NCI-H748 (cell line): ENCODE results near the gene COPB2.
"Not testable (repeated sequence)": the region's sequence is repeated elsewhere in the genome, so short reads cannot be mapped to it uniquely, and the experiment has no call there.

Experiments
- DNase-seq: peaks from one replicate; lab custom pipeline; 2025; ENCODE audit not compliant: unreplicated experiment; lab: John Stamatoyannopoulos, UW

Gene COPB2

GRCh38 chr3:139389552-139390368 lies at the start of gene COPB2:
Gene COPB2 (minus strand): TSS chr3:139389647. CDS start chr3:139389550, 97 bp downstream.
- peak; percentile 96 for DNase-seq

- no peak for DNase-seq
Measured at GRCh38 chr3:139434764-139435307, 45.4 kb upstream of the COPB2 start.

DNA sequence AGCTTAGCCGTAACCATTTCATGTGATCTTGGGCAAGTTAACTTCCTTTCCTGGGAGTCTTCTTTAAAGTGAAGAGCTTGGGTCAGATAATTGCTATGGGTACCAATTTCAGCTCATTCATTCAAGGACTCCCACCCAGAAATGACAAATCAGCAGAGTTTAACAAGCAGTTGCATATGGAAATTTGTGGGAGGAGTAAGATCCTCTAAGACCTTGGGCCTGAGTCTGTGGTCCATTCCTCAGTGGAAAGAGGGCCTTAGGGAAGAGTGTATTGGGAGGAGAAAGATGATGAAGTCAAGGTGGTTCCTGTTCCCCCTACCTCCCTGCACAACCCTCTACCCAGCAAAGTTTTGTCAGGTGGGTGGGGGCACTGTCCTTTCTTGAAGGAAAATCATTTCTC lies 44.8 kb upstream of the COPB2 start:
- no peak for DNase-seq

DNA sequence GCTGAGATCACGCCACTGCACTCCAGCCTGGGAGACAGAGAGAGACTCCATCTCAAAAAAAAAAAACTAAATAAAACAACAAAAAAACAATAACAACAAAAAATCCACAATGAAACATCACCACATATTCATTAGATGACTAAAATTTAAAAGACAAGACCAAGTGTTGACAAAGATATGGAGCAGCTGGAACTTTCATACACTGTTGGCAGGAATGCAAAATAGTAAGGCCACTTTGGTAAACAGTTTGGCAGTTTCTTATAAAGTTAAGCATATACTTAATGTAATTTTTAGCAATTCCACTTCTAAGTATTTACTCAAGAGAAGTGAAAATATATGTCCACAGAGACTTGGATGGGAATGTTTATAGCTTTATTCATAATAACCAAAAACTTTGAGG lies 43.6 kb upstream of the COPB2 start:
- DNase-seq, result no peak

- DNase-seq, result peak; percentile 51
Measured at GRCh38 chr3:139430493-139430892, 41.0 kb upstream of the COPB2 start.

DNA sequence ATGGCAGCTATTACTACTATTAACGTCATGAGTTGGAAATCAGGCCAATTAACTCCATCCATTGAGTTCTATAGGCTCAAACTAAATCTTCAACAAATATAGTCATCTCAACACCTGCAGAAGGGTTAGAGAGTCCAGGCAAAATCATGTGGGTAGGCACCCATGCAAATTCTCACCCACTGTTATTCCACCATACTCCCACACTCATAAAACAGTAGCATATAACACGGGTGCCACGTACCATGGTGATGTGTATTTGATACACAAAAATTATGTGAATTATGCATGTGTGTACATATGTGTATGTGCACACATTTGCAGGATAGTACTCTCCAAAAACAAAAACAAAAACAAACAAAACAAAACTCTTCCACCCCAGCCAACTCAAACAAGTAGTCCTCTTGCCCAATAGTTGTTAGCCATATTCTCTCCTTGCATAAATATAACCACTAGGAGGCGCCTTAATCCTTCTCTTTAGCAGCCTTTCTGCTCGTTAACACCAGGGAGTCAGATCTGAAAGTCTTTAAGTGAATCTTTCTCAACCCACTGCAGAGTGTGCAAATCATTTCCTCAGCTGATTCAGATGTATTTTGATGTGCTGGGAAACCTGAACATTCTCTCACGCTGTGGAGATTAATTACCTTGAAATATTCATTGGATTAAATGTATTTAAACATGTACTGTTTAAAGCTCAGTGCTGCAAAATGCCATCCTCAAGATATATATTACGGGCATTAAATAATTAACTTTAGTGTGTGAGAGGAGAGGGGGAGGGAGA lies 38.0 kb upstream of the COPB2 start:
- DNase-seq, result peak; percentile 73

GRCh38 chr3:139425745-139426400 lies 36.4 kb upstream of the COPB2 start:
- DNase-seq, result no peak

GRCh38 chr3:139423232-139423631 lies 33.8 kb upstream of the COPB2 start:
- no peak for DNase-seq

DNA sequence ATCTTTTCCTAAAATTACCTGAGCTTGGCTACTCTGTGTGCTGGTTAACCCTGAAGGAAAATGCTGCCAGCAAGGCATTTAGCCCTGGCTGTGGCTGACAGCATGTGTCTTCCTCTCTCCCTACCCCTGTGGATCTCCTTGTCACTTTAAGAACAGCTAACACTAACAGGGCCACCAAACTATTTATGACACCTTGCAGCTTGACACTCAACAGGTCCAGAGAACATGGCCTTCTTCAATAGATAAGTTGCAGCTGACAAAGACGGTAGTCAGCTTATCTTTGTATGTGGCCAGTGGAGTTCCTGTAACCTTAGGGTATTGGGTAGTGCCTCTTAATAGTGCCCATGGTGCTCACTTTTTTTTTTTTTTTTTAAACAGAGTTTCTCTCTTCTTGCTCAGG lies 32.0 kb upstream of the COPB2 start:
- no peak for DNase-seq

GRCh38 chr3:139421040-139421439 lies 31.6 kb upstream of the COPB2 start:
- no peak for DNase-seq

- DNase-seq, result no peak
Measured at GRCh38 chr3:139418144-139418543, 28.7 kb upstream of the COPB2 start.

DNA sequence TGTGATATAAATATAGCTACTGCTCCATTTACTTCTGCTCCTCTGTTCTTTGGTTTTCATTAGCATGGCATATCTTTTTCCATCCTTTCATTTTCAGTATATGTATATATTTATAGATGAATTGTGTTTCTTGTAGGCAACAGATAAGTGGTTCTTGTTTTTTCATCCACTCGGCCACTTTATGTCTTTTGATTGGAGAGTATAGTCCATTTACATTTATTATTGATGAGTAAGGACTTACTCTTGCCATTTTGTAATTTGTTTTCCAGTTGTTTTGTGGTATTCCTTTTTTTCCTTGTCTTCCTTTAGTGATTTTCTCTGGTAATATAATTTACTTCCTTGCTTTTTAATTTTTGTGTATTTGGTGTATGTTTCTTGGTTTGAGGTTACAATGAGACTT lies 26.8 kb upstream of the COPB2 start:
- no peak for DNase-seq

DNA sequence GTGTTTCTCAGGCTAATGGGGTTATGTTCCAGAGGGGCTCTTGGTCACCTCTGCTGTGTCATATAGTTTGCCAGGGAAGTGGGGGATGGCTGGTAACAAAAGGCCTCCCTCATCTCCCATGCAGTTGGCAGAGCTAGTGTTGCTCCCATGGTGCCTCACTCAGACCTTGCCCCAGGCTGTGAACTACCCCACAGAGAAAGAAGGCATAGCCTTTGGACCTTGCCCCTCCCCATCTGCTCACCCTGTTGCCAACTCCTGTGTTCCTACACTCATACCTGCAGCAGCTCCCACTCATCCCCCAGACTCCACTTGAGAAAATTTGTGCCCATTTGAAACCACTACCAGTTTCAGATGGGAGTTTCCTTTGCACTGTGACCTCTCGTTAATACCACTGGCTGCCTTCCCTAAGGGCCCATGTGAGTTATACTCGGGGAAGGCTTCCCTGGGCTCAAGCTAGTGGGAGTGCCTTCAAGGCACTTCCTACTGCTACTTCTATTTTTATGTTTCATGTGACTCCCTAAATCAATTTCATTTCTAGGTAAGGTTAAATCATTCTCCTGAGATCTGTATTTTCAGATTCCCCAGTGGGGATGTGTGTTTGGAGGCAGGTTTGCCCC lies 25.3 kb upstream of the COPB2 start:
- DNase-seq, result no peak

- DNase-seq, result not testable (repeated sequence)
Measured at GRCh38 chr3:139412891-139413290, 23.4 kb upstream of the COPB2 start.

DNA sequence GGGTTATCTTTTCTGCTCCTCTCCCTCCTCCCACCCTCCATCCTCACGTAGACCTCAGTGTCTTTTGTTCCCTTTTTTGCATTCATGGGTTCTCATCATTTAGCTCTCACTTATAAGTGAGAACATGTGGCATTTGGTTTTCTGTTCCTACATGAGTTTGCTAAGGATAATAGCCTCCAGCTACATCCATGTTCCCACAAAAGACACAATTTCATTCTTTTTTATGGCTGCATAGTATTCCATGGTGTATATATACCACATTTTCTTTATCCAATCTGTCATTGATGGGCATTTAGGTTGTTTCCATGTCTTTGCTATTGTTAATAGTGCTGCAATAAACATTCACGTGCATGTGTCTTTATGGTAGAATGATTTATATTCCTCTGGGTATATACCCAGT lies 11.7 kb upstream of the COPB2 start:
- not testable (repeated sequence) for DNase-seq

GRCh38 chr3:139396707-139397106 lies 7.3 kb upstream of the COPB2 start:
- DNase-seq, result no peak

- DNase-seq, result no peak
Measured at GRCh38 chr3:139394116-139394515, 4.7 kb upstream of the COPB2 start.

GRCh38 chr3:139388821-139389551 lies 461 bp downstream of the COPB2 start:
- DNase-seq, result no peak

- DNase-seq, result no peak
Measured at GRCh38 chr3:139388077-139388476, 1.4 kb downstream of the COPB2 start.

DNA sequence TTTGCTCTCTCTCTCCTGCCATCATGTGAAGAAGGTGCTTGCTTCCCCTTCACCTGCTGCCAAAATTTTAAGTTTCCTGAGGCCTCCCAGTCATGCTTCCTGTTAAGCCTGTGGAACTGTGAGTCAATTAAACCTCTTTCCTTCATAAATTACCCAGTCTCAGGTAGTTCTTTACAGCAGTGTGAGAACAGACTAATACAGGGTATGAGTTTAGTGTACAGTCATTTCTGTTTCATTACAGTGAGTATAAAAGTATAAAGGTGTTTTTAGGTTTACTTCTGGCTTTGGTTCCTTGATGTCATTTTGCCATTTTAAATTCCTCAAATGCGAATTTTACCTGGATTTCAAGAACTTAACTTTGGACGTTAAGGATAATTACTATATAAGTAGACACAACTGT lies 7.2 kb downstream of the COPB2 start:
- DNase-seq, result not testable (repeated sequence)
